Measurements from ENCODE around the gene GLDN.

DNA sequence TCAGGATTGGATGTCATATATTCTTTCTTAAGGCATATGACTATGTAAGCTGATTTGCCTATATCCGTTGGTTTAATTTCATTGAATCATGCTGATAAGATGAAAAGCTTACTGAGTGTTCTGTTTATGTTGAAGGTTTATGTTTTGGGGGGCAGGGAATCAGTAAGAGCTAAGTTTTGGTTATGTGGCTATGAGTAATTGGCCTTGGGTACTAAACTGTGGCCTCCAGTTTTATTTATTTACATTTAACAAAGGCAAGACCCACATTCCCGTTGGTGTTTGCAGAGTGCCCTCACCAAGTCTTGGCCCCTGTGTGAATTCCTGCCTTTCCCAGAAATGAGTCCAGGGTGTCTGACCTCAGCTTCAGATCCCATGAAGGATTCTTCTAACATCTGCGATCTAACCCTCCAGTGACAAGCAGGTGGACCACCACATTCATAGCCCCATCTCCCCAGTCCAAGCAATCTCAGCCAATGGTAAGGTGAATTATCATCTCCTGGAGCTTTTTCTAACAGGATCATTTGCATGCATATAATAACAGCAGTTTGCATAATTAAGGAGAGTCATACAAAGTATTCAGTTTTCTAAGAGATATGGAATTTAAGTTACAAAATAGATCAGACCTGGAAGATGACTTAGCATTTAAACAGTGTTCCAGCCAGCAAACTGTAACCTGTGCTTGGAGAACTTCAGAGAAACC is 27.4 kb downstream of the GLDN start:
- TF ChIP-seq, protein P1, sequence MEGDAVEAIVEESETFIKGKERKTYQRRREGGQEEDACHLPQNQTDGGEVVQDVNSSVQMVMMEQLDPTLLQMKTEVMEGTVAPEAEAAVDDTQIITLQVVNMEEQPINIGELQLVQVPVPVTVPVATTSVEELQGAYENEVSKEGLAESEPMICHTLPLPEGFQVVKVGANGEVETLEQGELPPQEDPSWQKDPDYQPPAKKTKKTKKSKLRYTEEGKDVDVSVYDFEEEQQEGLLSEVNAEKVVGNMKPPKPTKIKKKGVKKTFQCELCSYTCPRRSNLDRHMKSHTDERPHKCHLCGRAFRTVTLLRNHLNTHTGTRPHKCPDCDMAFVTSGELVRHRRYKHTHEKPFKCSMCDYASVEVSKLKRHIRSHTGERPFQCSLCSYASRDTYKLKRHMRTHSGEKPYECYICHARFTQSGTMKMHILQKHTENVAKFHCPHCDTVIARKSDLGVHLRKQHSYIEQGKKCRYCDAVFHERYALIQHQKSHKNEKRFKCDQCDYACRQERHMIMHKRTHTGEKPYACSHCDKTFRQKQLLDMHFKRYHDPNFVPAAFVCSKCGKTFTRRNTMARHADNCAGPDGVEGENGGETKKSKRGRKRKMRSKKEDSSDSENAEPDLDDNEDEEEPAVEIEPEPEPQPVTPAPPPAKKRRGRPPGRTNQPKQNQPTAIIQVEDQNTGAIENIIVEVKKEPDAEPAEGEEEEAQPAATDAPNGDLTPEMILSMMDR (IDR thresholded peaks at IDR 0.05): no peak
- TF ChIP-seq POLR2A (IDR thresholded peaks at IDR 0.05): no peak

All from thyroid gland (tissue), 4 donors.